Liver (tissue), 10 donors: Measurements from ENCODE around the gene MCL1. TPM values are rescaled to one million over a fixed set of nuclear protein-coding genes. Genes with fewer than 3 reads are reported as not detected.

ENCODE experiments used
- DNase-seq: peaks from one replicate; pipeline ENCODE4 v3.0.0-alpha.2; 2017; ENCODE audit warnings: low spot score
- H3K27ac ChIP-seq, 2 donors: one replicate each; pipeline ENCODE4 v1.7.0; 2013; ENCODE audit warnings: inconsistent platforms in 2 of 2, low read length in 2 of 2, control low read depth in 1 of 2, low read depth in 1 of 2, mild to moderate bottlenecking in 1 of 2
- H3K27me3 ChIP-seq, 4 donors: one replicate each; pipeline versions ENCODE4 v1.6.1 to v1.7.0; 2013; ENCODE audit warnings: low read length in 3 of 4, inconsistent platforms in 1 of 4, mild to moderate bottlenecking in 1 of 4, moderate library complexity in 1 of 4; ENCODE audit not compliant: control insufficient read depth in 4 of 4, insufficient read depth in 4 of 4
- H3K36me3 ChIP-seq, 4 donors: one replicate each; pipeline versions ENCODE4 v1.6.1 to v1.7.0; 2013; ENCODE audit warnings: low read length in 3 of 4, mild to moderate bottlenecking in 3 of 4, low read depth in 1 of 4, moderate library complexity in 1 of 4; ENCODE audit not compliant: control insufficient read depth in 4 of 4, insufficient read depth in 3 of 4
- H3K4me1 ChIP-seq, 4 donors: one replicate each; pipeline versions ENCODE4 v1.6.1 to v1.7.0; 2013; ENCODE audit warnings: low read length in 3 of 4, mild to moderate bottlenecking in 3 of 4, moderate library complexity in 1 of 4; ENCODE audit not compliant: control insufficient read depth in 4 of 4, insufficient read depth in 4 of 4
- H3K4me3 ChIP-seq, 3 donors: one replicate each; pipeline versions ENCODE4 v1.6.1 to v1.7.0; 2013; ENCODE audit warnings: low read length in 3 of 3, control low read depth in 1 of 3, low read depth in 1 of 3, mild to moderate bottlenecking in 1 of 3
- H3K9ac ChIP-seq, 2 donors: one replicate each; pipeline ENCODE4 v1.7.0; 2013; ENCODE audit warnings: low read length in 2 of 2, mild to moderate bottlenecking in 2 of 2, moderate library complexity in 2 of 2, control low read depth in 1 of 2, low read depth in 1 of 2
- H3K9me3 ChIP-seq, 4 donors: one replicate each; pipeline versions ENCODE4 v1.6.1 to v1.7.0; 2013; ENCODE audit warnings: low read length in 3 of 4; ENCODE audit not compliant: control insufficient read depth in 4 of 4
- HNF4G ChIP-seq: IDR thresholded peaks from 2 replicates; pipeline ENCODE4 v1.6.1; 2016; ENCODE audit warnings: antibody characterized with exemption
- JUND ChIP-seq, 2 donors: IDR thresholded peaks; 2 replicates each; pipeline ENCODE4 v1.6.1; 2016; ENCODE audit warnings: antibody characterized with exemption in 2 of 2
- RAD21 ChIP-seq, 2 donors: IDR thresholded peaks; 2 replicates each; pipeline ENCODE4 v1.6.1; 2016; ENCODE audit warnings: antibody characterized with exemption in 2 of 2, mild to moderate bottlenecking in 2 of 2
- RXRA ChIP-seq, 2 donors: IDR thresholded peaks; 2 replicates each; pipeline ENCODE4 v1.6.1; 2017 to 2018; ENCODE audit warnings: antibody characterized with exemption in 2 of 2, mild to moderate bottlenecking in 1 of 2
- TAF1 ChIP-seq: conservative IDR thresholded peaks from 2 replicates; pipeline ENCODE4 v1.6.1; 2016; ENCODE audit warnings: antibody characterized with exemption, mild to moderate bottlenecking
- WGBS: extraction: QIAGEN DNeasy Blood & Tissue Kit; methylation state at CpG from one replicate; pipeline ENCODE4 v1.1.7; 2013; 5-methylcytosine and 5-hydroxymethylcytosine counted together
- polyA plus RNA-seq, 2 donors: library from polyadenylated mRNA; stranded (reverse) in 1 of 2; unstranded in 1 of 2; fragments of 200-250 nt in 1 of 2; fragments of >200 nt in 1 of 2; fragmentation: Nextera tagmentation in 1 of 2; extraction: Ambion mirVana in 1 of 2; gene quantifications; one replicate each; pipeline versions ENCODE4 v1.2.1 to v1.2.3, GENCODE V29; 2013 to 2015
- small RNA-seq: library from RNA; depleted of rRNA; stranded (forward); fragments of <200 nt; gene quantifications from one replicate; pipeline ENCODE3, GENCODE V24; 2014
- total RNA-seq, 2 donors: library from RNA; depleted of rRNA; stranded (reverse); fragments of >200 nt; gene quantifications; one replicate each; pipeline ENCODE4 v1.2.3, GENCODE V29; 2014
- TF ChIP-seq, protein P1 (sequence below): IDR thresholded peaks from 2 replicates; pipeline ENCODE4 v1.6.1; 2016; ENCODE audit warnings: antibody characterized with exemption
- TF ChIP-seq, protein P2 (sequence below): fragments of 150-350 bp; IDR thresholded peaks from 2 replicates; pipeline ENCODE4 v1.5.1; 2017; ENCODE audit warnings: improper control_type of control experiment, low read depth, low read length; ENCODE audit not compliant: missing input control
- donor health status: healthy.
- donor health status: healthy.
- donor health status: healthy.
- donor health status: healthy.
- donor health status: healthy.

The MCL1 gene
- total and polyA plus RNA-seq, 4 donors = 23.4 to 181 (median 80.0) TPM

DNA sequence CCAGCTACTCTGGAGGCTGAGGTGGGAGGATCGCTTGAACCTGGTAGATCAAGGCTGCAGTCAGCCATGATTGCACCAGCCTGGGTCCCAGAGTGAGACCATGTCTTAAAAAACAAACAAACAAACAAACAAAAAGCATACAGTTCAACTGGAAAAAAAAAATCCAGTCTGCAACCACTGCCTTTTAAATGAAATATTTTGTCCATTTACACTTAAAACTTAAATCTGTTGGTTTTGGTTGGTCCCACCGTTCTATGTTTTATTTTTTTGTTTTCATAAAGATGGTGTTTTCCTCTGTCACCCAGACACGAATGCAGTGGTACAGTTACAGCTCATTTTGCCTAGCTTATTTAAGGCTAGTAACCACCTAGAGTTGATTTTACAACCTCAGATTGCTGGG, 54.1 kb downstream of the MCL1 start:
- WGBS = 92% methylated on average over 3 of the region's 3 CpGs
- DNase-seq = no peak
- H3K9ac ChIP-seq = no peak overlapping the region

More for the DNA sequence above, 54.1 kb downstream of the MCL1 start:
- no peak for TF ChIP-seq RAD21 (IDR thresholded peaks at IDR 0.05)
- TF ChIP-seq, protein P1, sequence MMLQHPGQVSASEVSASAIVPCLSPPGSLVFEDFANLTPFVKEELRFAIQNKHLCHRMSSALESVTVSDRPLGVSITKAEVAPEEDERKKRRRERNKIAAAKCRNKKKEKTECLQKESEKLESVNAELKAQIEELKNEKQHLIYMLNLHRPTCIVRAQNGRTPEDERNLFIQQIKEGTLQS = no peak
- TF ChIP-seq JUND (IDR thresholded peaks at IDR 0.05) = no peak
- TF ChIP-seq HNF4G = no peak
- TF ChIP-seq RXRA (IDR thresholded peaks at IDR 0.05) = no peak
- TF ChIP-seq, protein P2, sequence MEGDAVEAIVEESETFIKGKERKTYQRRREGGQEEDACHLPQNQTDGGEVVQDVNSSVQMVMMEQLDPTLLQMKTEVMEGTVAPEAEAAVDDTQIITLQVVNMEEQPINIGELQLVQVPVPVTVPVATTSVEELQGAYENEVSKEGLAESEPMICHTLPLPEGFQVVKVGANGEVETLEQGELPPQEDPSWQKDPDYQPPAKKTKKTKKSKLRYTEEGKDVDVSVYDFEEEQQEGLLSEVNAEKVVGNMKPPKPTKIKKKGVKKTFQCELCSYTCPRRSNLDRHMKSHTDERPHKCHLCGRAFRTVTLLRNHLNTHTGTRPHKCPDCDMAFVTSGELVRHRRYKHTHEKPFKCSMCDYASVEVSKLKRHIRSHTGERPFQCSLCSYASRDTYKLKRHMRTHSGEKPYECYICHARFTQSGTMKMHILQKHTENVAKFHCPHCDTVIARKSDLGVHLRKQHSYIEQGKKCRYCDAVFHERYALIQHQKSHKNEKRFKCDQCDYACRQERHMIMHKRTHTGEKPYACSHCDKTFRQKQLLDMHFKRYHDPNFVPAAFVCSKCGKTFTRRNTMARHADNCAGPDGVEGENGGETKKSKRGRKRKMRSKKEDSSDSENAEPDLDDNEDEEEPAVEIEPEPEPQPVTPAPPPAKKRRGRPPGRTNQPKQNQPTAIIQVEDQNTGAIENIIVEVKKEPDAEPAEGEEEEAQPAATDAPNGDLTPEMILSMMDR = no peak
- no peak for TF ChIP-seq TAF1
- H3K27ac ChIP-seq = no peak overlapping the region
- H3K4me1 ChIP-seq = no peaks in the 10 kb centered on the region
- H3K36me3 ChIP-seq = no peaks in the 10 kb centered on the region
- H3K27me3 ChIP-seq = no peaks in the 10 kb centered on the region
- H3K4me3 ChIP-seq = no peak overlapping the region
- no peaks in the 10 kb centered on the region for H3K9me3 ChIP-seq

Small RNAs within 50 kb of the gene (small RNA-seq; reads per million reads assigned to genes)
- gene MIR4257 (not detected), gene RF00015 (not detected), gene RF00561 (not detected), gene RN7SL473P (not detected), gene RN7SL600P (not detected)

Other genes with a start within 250 kb of the MCL1 start
- 1 to 10 TPM; 8.8 to 9.7 TPM for gene RPRD2, start 215.5 kb downstream of the MCL1 start, total RNA-seq
- gene RPRD2, start 215.5 kb downstream of the MCL1 start, polyA plus RNA-seq = 1 to 10 TPM; 5.4 to 7.2 TPM
- 10 to 100 TPM; 16.5 to 20.8 TPM for gene TARS2, start 92.2 kb downstream of the MCL1 start, total RNA-seq
- 10 to 100 TPM; 10.9 to 20.7 TPM for gene TARS2, start 92.2 kb downstream of the MCL1 start, polyA plus RNA-seq
- gene ECM1, start 71.5 kb downstream of the MCL1 start, total RNA-seq = 1 to 10 TPM; 5.1 to 8.1 TPM
- 10 to 100 TPM; 17.0 to 22.5 TPM for gene ECM1, start 71.5 kb downstream of the MCL1 start, polyA plus RNA-seq
- not detected for gene FALEC, start 63.9 kb downstream of the MCL1 start, total RNA-seq
- not detected for gene FALEC, start 63.9 kb downstream of the MCL1 start, polyA plus RNA-seq
- gene ADAMTSL4, start 30.2 kb downstream of the MCL1 start, total RNA-seq = 10 to 100 TPM in 1 of 2 donors, 1 to 10 TPM in 1; 5.6 to 11.5 TPM
- 10 to 100 TPM; 11.4 to 12.2 TPM for gene ADAMTSL4, start 30.2 kb downstream of the MCL1 start, polyA plus RNA-seq
- 10 to 100 TPM; 53.2 to 57.3 TPM for gene ENSA, start 50.0 kb upstream of the MCL1 start, total RNA-seq
- 10 to 100 TPM; 19.0 to 59.8 TPM for gene ENSA, start 50.0 kb upstream of the MCL1 start, polyA plus RNA-seq
- gene GOLPH3L, start 117.5 kb upstream of the MCL1 start, total RNA-seq = 10 to 100 TPM in 1 of 2 donors, 1 to 10 TPM in 1; 8.5 to 11.3 TPM
- gene GOLPH3L, start 117.5 kb upstream of the MCL1 start, polyA plus RNA-seq = 1 to 10 TPM; 6.0 to 6.6 TPM
- gene HORMAD1, start 141.3 kb upstream of the MCL1 start, total RNA-seq = under 1 TPM; 0.47 to 0.92 TPM
- gene HORMAD1, start 141.3 kb upstream of the MCL1 start, polyA plus RNA-seq = under 1 TPM; 0.06 to 0.24 TPM
- 100 to 1,000 TPM in 1 of 2 donors, 10 to 100 TPM in 1; 79.7 to 122 TPM for gene CTSS, start 186.2 kb upstream of the MCL1 start, total RNA-seq
- gene CTSS, start 186.2 kb upstream of the MCL1 start, polyA plus RNA-seq = 10 to 100 TPM; 17.3 to 45.1 TPM
- 1 to 10 TPM; 2.2 to 3.8 TPM for gene CTSK, start 228.7 kb upstream of the MCL1 start, total RNA-seq
- 1 to 10 TPM; 2.3 to 2.4 TPM for gene CTSK, start 228.7 kb upstream of the MCL1 start, polyA plus RNA-seq